ENCODE results near the gene NOL4L.

DNA sequence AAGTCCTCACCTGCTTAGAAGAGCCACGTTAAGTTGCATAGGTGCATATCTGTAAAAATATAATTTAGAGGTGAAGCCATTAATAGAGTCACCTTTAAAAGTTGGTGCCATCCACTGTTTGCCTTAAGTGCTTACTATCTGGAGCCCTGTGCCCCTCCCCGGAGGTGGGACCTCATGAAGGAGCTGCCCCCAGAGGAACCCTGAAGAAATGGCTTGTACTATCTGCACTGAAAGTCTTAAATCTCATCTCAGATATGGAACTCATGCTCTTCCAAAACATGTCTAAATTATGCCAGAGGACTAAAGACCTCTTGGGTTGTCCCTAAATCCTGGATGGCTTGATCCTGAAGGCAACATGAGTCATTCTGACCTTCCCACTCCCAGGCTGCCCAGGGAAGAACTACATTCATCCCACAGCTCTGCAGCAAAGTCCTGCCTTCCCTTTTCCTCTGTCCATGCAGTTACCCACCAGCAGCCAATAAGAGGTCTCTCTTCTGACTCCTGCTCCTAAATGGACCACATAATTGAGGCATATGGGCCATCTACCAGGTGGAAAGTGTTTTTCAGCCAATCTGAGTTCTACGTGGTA is 141.7 kb downstream of the NOL4L start:
- TF ChIP-seq, protein P1, sequence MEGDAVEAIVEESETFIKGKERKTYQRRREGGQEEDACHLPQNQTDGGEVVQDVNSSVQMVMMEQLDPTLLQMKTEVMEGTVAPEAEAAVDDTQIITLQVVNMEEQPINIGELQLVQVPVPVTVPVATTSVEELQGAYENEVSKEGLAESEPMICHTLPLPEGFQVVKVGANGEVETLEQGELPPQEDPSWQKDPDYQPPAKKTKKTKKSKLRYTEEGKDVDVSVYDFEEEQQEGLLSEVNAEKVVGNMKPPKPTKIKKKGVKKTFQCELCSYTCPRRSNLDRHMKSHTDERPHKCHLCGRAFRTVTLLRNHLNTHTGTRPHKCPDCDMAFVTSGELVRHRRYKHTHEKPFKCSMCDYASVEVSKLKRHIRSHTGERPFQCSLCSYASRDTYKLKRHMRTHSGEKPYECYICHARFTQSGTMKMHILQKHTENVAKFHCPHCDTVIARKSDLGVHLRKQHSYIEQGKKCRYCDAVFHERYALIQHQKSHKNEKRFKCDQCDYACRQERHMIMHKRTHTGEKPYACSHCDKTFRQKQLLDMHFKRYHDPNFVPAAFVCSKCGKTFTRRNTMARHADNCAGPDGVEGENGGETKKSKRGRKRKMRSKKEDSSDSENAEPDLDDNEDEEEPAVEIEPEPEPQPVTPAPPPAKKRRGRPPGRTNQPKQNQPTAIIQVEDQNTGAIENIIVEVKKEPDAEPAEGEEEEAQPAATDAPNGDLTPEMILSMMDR (IDR thresholded peaks at IDR 0.05) = no peak
- TF ChIP-seq POLR2A (IDR thresholded peaks at IDR 0.05) (no peak), POLR2AphosphoS5 (IDR thresholded peaks at IDR 0.05) (no peak)
